GM19468 (cell line): Measurements from ENCODE around the gene AMER2.
A peak's percentile ranks its signal among the peaks of the same experiment; 100 is the strongest.
"Not testable (repeated sequence)": the region's sequence is repeated elsewhere in the genome, so short reads cannot be mapped to it uniquely, and the experiment has no call there.

ENCODE experiments used
- ATAC-seq: cut with Tn5 transposase; IDR thresholded peaks from one replicate; pipeline ENCODE4 v1.9.1; 2021; ENCODE audit warnings: mild to moderate bottlenecking, moderate library complexity, moderate number of reproducible peaks; ENCODE audit not compliant: unreplicated experiment; ENCODE audit errors: extremely low read depth

The AMER2 gene

DNA sequence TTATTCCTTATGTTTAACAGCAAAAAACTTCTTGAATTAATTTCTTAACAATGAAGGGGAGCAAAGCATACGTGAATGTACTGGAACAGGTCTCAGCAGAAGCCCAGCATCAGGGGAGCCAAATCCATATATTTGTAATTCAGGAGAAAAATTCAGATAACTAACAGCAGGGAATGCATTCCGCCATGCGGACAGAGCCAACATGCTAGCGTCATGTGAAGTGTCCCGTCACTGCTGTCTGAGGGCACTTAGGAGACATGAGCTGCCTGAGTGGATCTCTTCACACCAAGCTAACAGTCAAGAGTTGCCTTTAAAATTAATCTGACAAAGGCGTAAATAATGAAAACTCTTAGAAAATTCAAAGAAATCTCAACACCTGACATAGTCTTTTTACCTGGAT, 6.4 kb downstream of the AMER2 start:
- ATAC-seq = no peak

DNA sequence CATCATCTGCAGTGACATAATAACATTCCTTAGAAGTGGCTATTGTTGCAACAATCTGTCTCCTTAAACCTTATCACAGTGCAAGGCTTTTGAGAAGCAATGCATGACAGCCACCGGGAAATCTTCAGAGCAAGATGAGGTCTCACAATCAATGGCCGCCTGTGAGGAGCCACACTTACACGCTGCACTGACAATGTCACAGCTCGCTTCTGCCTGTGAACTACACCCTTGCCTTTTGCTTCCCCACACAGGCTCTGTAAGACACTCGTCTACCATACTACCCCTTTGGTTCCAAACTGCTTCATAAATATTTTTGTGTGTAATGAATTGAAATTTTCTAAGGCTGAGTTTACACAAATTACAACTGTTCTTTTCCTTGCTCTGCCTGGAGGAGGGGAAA, 6.9 kb downstream of the AMER2 start:
- ATAC-seq = not testable (repeated sequence)

DNA sequence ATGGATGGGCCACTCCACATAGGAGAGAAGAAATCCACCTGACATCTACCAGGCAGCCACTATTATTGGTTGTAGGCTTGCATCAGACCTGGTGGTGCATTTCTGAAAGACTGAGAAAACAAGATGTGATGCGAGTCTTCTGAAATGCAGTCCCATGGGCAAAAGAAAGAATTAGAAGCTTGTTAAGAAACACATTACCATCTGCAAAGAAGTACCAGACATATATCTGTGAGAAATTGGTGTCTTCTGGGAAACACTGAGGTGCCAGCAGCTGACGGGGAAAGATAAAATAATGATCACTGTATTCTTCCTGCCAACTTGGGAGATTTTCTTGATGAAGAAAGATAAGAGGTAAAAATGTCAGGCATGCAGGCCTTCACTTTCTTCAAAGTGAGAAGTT, 14.4 kb downstream of the AMER2 start:
- no peak for ATAC-seq

DNA sequence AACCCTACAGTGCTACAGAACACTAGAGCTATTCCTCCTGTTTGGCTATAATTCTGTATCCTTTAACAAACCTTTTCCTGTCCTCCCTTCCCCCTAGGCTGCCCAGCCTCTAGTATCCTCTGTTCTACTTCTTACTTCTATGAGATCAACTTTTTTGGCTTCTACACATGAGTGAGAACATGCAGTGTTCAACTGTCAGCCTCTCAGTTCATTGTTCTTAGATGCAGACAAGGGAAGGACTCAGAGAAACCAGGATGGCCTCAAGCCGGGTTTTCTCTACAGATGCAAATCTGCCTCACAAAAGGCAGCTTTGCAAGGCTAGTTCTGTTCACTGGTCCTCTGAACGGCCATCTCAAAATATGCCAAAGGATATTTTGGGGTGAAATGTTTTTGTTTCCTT, 18.4 kb downstream of the AMER2 start:
- ATAC-seq = no peak

DNA sequence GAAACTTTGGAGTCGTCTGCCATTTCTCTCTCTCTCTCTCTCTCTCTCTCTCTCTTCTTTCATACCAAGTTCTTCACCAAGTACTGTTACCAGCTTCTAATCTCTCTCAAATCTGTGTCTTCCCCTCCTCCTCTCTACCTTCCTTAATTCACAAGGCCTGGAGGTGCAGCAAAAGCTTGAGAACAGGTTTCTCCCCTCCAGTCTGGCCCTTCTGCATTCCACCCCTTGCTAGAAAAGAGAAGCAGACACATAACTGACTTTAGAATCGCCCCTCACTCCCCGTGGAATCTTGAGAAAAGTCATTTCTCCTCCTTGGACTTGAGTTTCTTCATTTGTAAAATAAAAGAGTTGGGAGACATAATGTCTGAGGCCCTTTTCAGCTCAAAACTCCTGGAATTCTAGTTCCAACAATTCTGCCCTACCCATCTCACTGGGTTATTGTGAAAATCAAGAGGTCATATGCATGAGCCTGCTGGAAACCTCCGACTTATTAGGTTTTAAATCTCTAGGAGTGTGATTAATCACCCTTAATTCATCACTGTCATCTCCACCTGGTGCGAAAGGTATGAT, 20.4 kb downstream of the AMER2 start:
- no peak for ATAC-seq

DNA sequence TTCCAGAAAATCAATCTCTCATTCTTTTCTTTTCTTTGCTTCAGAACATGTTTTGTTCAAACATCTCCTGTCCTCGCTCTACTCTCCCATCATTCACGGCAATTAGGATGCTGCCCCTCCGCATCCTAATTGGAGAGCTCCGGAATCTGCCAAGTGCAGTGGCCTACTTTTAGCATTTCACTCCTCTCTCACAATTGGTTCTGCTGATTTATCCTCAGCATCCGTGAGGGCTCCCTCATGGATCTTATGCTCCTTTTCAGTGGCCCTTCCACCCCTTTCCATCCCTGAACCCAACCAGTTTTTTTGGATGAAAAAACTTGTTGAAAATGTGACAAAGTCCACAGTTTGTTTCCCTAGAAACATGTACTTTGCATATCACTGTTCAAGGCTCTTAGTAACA, 22.4 kb downstream of the AMER2 start:
- no peak for ATAC-seq

DNA sequence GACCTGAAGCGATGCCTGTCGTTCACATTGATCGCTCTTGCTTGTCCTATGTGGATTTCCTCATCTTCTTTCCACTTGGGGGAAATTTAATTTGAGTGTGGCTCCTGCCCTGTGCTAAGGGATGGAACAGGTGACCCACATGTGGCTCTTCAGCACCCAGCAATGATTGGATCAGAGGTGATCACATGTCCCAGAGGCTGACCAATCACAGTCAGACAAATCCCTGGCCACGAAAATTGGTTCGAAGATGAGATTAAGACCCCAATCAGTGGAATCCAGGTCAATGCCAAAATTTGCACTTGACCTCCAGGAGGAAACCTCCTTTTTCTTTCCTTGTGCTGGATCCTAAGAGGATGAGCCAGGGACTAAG, 23.7 kb downstream of the AMER2 start:
- ATAC-seq = no peak

DNA sequence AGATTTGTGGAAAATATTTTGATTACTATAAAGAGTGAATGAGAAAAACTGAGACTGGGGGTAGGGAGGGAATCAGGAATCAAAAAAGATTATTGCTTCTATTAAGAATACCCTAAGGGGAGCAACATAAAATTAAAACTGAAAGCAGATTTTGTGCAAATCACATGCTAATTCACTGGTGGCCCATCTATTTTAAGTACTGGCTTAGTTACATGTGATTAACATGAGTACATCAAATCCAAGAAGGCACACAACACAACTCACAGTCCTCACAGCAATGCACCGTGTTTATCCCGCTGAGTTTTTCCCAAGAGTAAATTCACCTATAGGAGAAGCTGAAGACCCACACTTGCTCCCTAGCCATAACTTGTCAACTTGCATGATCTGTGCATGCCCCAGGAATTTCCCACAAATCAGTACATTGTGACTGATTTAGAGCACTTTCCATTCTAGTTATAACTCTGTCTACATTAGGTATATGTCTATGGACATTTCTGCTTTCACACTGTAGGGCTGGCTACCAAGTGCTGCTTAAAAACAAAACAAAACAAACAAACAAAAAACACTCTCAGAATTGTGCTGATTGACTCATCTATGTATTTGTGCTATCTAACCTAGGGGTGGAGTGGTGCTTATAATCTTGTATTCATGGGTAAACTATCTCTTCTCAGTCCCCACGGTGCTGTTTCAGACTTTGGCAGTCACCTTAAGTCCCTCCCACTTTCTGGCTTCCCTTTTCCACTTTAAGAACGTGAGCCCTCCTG, 24.3 kb downstream of the AMER2 start:
- ATAC-seq = peak; percentile 74

DNA sequence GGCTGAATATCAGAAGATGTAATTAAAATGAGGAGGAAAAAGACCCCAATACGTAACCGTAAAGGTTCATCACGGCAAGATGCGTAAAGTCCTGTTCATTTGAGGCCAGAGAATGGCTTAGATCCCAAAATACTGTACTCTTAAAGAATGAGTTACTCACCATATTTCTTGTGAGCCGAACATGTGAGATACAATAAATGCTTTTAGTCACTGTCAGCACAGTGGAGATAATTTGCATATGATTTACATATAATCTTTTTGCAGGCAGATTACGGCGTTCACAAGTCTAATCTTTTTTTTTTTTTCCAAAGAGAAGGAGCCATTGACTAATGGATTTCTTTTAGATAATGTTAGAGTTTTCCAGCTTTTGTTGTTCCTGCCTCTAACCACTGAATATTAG, 28.4 kb downstream of the AMER2 start:
- no peak for ATAC-seq

DNA sequence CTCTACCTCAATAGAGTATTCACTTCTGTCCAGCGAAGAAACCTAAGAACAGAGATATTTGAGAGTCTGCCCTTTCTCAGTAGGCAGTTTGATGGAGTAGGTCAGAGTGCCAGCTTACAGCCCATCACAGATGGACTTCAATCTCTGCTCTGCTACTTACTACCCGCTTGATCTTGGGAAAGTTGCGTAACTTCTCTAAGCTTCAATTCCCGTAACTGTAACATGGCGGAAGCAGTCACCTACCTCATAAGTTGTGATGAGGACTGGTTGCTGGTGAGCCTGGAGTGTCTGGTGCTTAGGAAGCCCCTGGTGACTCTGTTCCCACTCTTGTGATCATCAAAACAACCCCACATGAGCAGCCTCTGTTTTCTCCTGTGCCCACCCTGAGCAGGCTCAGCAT, 31.0 kb downstream of the AMER2 start:
- ATAC-seq = no peak

DNA sequence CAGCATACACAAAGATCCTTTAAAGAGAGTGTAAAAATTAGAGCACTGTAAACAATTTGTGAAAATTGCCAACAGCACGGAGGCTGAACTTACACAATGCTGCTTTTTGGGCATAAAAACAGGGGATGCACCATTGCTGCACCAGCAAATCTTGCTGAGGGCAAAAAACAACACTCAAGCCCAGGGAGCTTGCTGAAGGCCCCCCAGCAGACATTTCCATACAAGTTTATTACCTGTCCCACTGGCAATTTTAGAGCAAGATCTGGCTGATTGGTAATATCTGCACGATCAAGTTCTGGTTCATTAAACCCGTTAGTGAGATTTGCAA, 34.3 kb downstream of the AMER2 start:
- ATAC-seq = no peak

DNA sequence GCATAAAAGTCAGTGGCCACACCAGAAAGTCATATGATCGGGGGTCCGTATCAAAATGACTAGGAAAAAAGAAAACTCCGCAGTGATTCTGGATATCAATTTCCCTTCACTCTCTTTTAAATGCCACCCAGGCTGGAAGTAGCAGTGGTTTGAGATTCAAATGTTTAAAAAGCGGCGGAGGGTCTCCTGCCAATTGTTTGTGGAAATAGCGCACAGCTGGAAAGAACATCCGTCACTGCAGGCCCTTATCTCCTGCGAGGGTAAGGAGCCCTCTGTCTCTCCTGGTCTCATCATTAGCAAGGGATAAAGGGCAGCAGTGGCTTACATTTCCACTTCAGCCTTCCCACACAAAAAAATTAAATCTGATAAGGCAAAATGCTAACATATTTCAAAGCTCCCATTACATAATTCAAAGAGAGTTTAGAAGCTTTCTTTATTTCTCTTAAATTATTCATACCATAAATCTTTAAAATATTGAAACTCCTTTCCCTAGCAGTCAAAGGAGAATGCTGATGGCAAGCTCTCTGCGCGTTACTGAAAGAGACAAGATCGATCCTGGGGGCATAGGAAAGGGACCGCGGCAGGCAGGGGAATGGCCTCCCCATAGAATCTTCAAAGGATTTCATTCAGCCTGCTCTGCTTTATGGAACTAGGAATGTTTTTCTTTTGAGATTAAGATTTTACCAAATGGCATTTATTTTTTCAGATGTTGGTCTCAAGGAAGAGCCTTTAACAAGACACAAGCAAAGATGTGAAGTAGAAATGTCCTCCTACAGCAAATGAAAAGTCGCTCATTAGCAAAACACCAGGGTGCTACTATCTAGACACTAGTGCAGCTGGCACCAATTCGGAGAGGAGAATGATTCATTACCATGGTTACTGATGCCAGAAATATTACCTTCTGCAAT, 35.0 kb downstream of the AMER2 start:
- ATAC-seq = no peak

DNA sequence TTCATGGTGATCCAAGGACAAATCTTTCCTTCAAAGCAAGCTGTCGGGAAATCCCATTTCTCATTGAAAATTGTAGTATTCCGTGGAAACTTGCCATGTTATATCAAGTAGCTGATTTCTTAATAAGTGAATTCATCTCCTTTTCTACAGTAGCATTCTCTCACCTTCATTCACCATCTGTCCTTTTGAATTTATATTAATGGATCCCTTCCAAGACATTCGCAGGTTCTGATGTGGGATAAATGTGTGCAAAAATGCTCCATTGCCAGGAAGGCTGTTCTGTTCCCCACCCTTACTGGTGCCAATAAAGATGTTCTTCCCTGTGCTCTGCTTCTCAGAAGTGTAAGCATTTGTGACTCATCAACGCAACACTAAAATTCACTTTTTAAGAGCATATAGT, 36.2 kb downstream of the AMER2 start:
- ATAC-seq = no peak

DNA sequence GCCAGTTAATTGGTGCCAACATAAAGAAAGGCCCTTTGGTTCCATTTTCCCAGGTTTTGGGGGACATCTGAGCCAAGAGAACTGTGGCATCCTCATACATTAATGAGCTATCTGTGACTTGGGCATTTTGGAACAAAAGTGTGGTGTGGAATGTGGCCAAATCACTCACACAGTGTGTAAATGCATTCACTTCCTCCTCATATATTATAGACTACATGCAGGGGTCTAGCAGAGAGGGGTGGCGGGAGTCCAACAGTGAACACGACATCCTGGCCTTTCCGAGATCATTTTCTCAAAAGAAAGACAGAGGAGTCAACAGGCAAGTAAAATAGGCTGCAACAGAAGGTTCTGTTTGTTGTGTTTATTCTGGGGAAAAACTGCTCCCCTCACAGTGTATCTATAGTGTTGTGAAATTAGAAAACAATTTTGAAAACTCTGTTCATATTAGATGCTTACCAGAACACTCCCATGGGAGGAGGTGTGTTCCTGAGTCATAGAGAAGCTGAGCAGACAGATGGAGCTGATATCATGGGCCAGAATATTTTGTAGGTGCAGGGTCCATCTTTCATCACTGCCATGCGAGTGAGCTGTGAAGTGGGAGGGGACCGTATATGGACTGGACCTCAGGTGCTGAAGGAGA, 39.2 kb downstream of the AMER2 start:
- no peak for ATAC-seq

DNA sequence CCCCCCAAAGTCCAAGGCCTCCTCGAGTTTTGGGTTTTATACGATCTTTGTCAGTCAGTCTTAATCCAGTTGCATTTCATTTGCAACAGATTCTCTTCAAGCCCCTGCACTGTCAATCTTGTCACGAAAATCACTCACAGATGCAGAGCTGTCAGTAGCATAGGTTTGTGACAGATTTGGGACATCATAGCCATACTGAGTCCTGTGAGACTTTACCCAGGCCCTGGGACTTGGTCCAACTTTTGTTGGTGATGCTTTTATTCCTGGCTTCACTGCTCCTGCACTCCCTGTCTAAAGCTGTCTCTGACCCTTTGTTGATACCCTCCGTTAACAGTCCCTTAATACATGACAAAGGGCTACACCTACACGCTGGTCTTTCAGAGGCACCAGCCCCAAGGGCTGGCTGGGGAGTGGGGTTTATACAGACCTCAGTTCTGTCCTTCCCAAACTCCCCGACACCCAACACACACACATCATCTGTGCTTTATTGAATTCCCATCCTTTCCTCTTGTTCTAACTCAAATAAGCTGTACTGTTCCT, 40.1 kb downstream of the AMER2 start:
- ATAC-seq = no peak

DNA sequence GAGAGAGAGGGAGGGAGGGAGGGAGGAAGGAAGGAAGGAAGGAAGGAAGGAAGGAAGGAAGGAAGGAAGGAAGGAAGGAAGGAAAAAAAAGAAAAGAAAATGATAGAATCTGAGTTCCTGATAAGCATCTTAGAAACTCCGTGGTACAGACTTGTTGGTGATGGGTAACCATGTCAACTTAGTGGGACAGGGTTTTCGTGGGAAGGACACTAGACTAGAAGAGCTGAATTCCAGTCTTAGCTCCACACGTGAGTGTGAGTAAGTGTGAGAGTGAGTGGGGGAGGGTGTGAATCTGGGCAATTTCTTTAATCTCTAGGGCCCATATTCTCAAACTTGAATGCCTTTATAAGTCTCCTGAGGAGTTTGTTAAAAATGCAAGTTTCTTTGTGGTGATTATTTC, 41.1 kb downstream of the AMER2 start:
- ATAC-seq = no peak

DNA sequence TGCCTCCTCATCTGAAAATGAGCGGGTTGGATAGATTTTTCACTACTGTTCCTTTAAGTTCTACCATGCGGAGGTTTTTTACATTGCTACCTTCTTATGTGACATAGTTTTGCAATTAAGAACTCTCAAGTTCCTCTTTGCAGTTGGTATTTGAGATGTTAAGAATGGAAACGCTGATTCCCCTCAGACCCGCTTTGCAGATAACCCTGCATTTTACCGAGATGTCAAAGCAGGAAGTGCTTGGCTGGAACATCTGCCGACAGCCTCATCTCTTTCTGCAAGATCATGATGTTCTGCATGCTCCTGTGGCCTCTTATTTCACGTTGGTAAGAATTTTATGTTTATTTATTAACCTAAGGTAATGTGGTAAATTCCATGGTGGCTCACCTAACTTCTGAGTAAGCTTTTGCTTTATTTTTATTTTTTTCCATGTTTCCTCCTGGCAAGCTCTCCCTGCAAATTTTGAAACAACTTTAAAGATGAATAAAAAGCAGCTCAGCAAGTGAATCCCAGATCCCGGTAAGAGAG, 53.6 kb downstream of the AMER2 start:
- no peak for ATAC-seq

DNA sequence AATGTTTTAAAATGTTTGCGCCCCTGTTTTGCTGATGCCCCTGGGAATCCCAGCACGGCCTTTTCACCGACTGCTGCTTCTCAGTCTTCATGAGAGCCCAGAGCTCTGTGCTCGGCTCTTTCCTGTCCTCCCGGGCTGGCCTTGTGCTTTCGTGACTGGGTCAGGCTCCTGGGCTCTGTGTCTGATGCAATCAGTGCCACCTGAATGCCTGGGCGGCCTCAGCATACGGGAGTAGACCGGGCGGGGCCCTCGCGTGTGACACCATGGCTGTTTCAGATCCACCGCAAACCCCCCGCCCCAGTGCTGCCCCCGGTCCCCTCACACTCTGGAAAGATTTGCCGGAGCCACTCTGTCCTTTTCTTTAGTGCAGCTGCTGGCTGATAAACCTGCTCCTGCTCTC, 54.8 kb downstream of the AMER2 start:
- no peak for ATAC-seq

DNA sequence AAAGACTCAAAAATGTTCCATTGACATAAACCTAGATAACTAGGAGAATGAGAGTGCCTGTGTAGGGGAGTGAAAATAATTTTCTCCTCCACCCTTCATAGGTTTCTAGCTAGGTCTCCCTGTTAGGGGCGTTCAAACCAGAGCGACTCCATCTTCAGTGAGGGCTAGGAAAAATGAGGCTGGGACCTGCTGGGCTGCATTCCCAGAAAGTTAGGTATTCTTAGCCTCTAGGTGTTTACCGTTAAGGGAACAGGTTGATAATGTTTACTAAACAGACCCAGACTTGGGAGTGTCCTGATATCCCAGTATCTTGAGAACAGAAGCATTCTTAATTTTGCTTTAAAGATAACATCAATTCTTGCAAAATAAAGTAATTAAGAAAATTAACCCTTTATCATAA, 56.0 kb downstream of the AMER2 start:
- ATAC-seq = no peak

DNA sequence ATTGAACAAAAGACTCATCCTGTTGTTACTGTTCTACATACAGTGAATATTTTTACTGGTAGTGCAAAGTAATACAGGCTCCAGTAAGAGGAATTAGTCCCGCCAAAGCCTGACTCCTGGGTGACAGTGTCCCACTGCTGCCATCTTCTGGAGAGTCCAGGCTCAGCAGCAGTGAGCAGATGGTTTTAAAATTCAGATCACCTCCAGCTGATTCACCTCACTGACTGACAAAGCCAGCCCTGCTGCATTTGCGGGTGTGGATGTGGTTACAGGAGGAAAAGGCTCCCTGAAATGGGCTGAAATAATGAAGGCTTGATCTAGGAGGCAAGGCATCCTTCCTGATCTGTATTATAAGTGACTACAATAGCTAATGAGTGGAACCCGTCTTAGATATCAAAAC, 57.9 kb downstream of the AMER2 start:
- peak; percentile 52 for ATAC-seq
